Measurements from ENCODE around the gene PRICKLE2. TPM values are rescaled to one million over a fixed set of nuclear protein-coding genes. Genes with fewer than 3 reads are reported as not detected.

The PRICKLE2 gene
- total and polyA plus RNA-seq, 4 donors, result 0.89 to 8.0 (median 3.2) TPM

GRCh38 chr3:64063207-64063982 lies 161.9 kb downstream of the PRICKLE2 start:
- Histone ChIP-seq H3K9me3 (ENCODE audit: control insufficient read depth in 4 of 4, low read length in 3 of 4) (no peaks in the 10 kb centered on the region), H3K4me1 (ENCODE audit: control insufficient read depth in 4 of 4, insufficient read depth in 4 of 4, low read length in 3 of 4) (no peaks in the 10 kb centered on the region), H3K36me3 (ENCODE audit: control insufficient read depth in 4 of 4, insufficient read depth in 3 of 4, low read depth in 1 of 4, low read length in 3 of 4) (no peaks in the 10 kb centered on the region), H3K27me3 (ENCODE audit: control insufficient read depth in 4 of 4, insufficient read depth in 4 of 4, low read length in 3 of 4) (peaks cover 0 to 3% (median 0%) of the 10 kb centered on the region in 4 donors), H3K27ac (ENCODE audit: low read depth in 1 of 2, low read length in 2 of 2) (no peak overlapping the region), H3K9ac (ENCODE audit: low read depth in 1 of 2, low read length in 2 of 2) (no peak overlapping the region), H3K4me3 (ENCODE audit: low read depth in 1 of 3, low read length in 3 of 3) (no peak overlapping the region)
- DNase-seq (ENCODE audit: low spot score), result no peak
- WGBS, result 61% methylated on average over 5 of the region's 5 CpGs
- TF ChIP-seq YY1 (IDR thresholded peaks at IDR 0.05) (no peak), HNF4A (conservative IDR thresholded peaks at IDR 0.05) (no peak), HNF4G (IDR thresholded peaks at IDR 0.05) (no peak), TAF1 (conservative IDR thresholded peaks at IDR 0.05) (no peak), RXRA (IDR thresholded peaks at IDR 0.05) (no peak), MAX (IDR thresholded peaks at IDR 0.05) (no peak), GABPA (IDR thresholded peaks at IDR 0.05 in 1 of 2, conservative IDR thresholded peaks at IDR 0.05 in 1 of 2) (no peak), ZBTB33 (IDR thresholded peaks at IDR 0.05) (no peak)
- TF ChIP-seq, protein P1, sequence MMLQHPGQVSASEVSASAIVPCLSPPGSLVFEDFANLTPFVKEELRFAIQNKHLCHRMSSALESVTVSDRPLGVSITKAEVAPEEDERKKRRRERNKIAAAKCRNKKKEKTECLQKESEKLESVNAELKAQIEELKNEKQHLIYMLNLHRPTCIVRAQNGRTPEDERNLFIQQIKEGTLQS (IDR thresholded peaks at IDR 0.05), result no peak

GRCh38 chr3:64061628-64062027 lies 163.6 kb downstream of the PRICKLE2 start:
- DNase-seq (ENCODE audit: low spot score), result no peak
- Histone ChIP-seq H3K36me3 (ENCODE audit: control insufficient read depth in 4 of 4, insufficient read depth in 3 of 4, low read depth in 1 of 4, low read length in 3 of 4) (no peaks in the 10 kb centered on the region), H3K27me3 (ENCODE audit: control insufficient read depth in 4 of 4, insufficient read depth in 4 of 4, low read length in 3 of 4) (peaks cover 0 to 3% (median 0%) of the 10 kb centered on the region in 4 donors), H3K4me3 (ENCODE audit: low read depth in 1 of 3, low read length in 3 of 3) (no peak overlapping the region), H3K9ac (ENCODE audit: low read depth in 1 of 2, low read length in 2 of 2) (no peak overlapping the region), H3K4me1 (ENCODE audit: control insufficient read depth in 4 of 4, insufficient read depth in 4 of 4, low read length in 3 of 4) (no peaks in the 10 kb centered on the region), H3K9me3 (ENCODE audit: control insufficient read depth in 4 of 4, low read length in 3 of 4) (peaks cover 0 to 5% (median 2%) of the 10 kb centered on the region in 4 donors), H3K27ac (ENCODE audit: low read depth in 1 of 2, low read length in 2 of 2) (no peak overlapping the region)
- TF ChIP-seq GABPA (IDR thresholded peaks at IDR 0.05 in 1 of 2, conservative IDR thresholded peaks at IDR 0.05 in 1 of 2) (no peak), HNF4G (IDR thresholded peaks at IDR 0.05) (no peak), JUND (IDR thresholded peaks at IDR 0.05) (no peak), NR2F2 (IDR thresholded peaks at IDR 0.05) (no peak), RAD21 (IDR thresholded peaks at IDR 0.05) (no peak), FOXA1 (IDR thresholded peaks at IDR 0.05) (no peak), EGR1 (IDR thresholded peaks at IDR 0.05; ENCODE audit: low read depth in 2 of 2) (no peak), YY1 (IDR thresholded peaks at IDR 0.05) (no peak), MAX (IDR thresholded peaks at IDR 0.05) (no peak)
- TF ChIP-seq, protein P2, sequence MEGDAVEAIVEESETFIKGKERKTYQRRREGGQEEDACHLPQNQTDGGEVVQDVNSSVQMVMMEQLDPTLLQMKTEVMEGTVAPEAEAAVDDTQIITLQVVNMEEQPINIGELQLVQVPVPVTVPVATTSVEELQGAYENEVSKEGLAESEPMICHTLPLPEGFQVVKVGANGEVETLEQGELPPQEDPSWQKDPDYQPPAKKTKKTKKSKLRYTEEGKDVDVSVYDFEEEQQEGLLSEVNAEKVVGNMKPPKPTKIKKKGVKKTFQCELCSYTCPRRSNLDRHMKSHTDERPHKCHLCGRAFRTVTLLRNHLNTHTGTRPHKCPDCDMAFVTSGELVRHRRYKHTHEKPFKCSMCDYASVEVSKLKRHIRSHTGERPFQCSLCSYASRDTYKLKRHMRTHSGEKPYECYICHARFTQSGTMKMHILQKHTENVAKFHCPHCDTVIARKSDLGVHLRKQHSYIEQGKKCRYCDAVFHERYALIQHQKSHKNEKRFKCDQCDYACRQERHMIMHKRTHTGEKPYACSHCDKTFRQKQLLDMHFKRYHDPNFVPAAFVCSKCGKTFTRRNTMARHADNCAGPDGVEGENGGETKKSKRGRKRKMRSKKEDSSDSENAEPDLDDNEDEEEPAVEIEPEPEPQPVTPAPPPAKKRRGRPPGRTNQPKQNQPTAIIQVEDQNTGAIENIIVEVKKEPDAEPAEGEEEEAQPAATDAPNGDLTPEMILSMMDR (IDR thresholded peaks at IDR 0.05; ENCODE audit: low read depth, low read length, missing input control), result no peak
- TF ChIP-seq, protein P1 (IDR thresholded peaks at IDR 0.05), result no peak
- 73% methylated on average over 5 of the region's 5 CpGs for WGBS

Measured in liver (tissue), 9 donors.